CD8-positive, alpha-beta memory T cell (primary cell): ENCODE results near the gene COL1A2. TPM values are rescaled to one million over a fixed set of nuclear protein-coding genes. Genes with fewer than 3 reads are reported as not detected.

ENCODE experiments used
- CTCF ChIA-PET: fragments of 350-600 bp; sonication (Branson Sonifier 250); formaldehyde crosslinking; loops from one replicate; lab custom pipeline; 2021; ENCODE audit warnings: antibody characterized with exemption; lab: Charles Lee
- POLR2A ChIA-PET: fragments of 350-600 bp; sonication (Branson Sonifier 250); formaldehyde crosslinking; loops from one replicate; lab custom pipeline; 2021; ENCODE audit warnings: antibody characterized with exemption; lab: Charles Lee
- DNase-seq, 5 donors: peaks; one replicate each; pipeline versions ENCODE4 v3.0.0 to v3.0.0-alpha.2; 2020 to 2022; ENCODE audit warnings: mixed read lengths in 1 of 5
- H3K27ac ChIP-seq: one replicate; pipeline ENCODE4 v1.7.0; 2013; ENCODE audit warnings: low read depth, mild to moderate bottlenecking, low read length, moderate library complexity
- H3K27me3 ChIP-seq: 2 replicates; pipeline ENCODE4 v1.7.0; 2013; ENCODE audit warnings: low read length, mild to moderate bottlenecking; ENCODE audit not compliant: insufficient read depth, poor library complexity, severe bottlenecking
- H3K36me3 ChIP-seq: 2 replicates; pipeline ENCODE4 v1.7.0; 2013; ENCODE audit warnings: mild to moderate bottlenecking, low read length, moderate library complexity; ENCODE audit not compliant: insufficient read depth
- H3K4me1 ChIP-seq: 2 replicates; pipeline ENCODE4 v1.7.0; 2013; ENCODE audit warnings: mild to moderate bottlenecking, low read length, moderate library complexity; ENCODE audit not compliant: insufficient read depth
- H3K4me3 ChIP-seq: 2 replicates; pipeline ENCODE4 v1.7.0; 2013; ENCODE audit warnings: mild to moderate bottlenecking, low read length
- H3K9me3 ChIP-seq: 2 replicates; pipeline ENCODE4 v1.7.0; 2013; ENCODE audit warnings: mild to moderate bottlenecking, low read length
- H3K27ac Mint-ChIP-seq, 8 donors: one replicate each; pipeline ENCODE4 v1.8.0; 2020 to 2021; ENCODE audit warnings: mixed read lengths in 8 of 8, mild to moderate bottlenecking in 6 of 8, inconsistent platforms in 3 of 8, moderate library complexity in 3 of 8
- H3K27me3 Mint-ChIP-seq, 2 donors: one replicate each; pipeline ENCODE4 v1.8.0; 2020 to 2021; ENCODE audit warnings: mixed read lengths in 2 of 2, mild to moderate bottlenecking in 1 of 2, moderate library complexity in 1 of 2
- H3K36me3 Mint-ChIP-seq, 3 donors: one replicate each; pipeline ENCODE4 v1.8.0; 2020 to 2021; ENCODE audit warnings: mixed read lengths in 3 of 3, inconsistent platforms in 1 of 3, mild to moderate bottlenecking in 1 of 3
- H3K4me1 Mint-ChIP-seq, 3 donors: one replicate each; pipeline ENCODE4 v1.8.0; 2020 to 2021; ENCODE audit warnings: mixed read lengths in 3 of 3, inconsistent platforms in 1 of 3, mild to moderate bottlenecking in 1 of 3
- H3K4me3 Mint-ChIP-seq, 7 donors: one replicate each; pipeline ENCODE4 v1.8.0; 2020 to 2021; ENCODE audit warnings: mixed read lengths in 7 of 7, mild to moderate bottlenecking in 6 of 7, moderate library complexity in 4 of 7, inconsistent platforms in 2 of 7
- H3K9me3 Mint-ChIP-seq, 5 donors: one replicate each; pipeline ENCODE4 v1.8.0; 2020 to 2022; ENCODE audit warnings: mixed read lengths in 5 of 5, mild to moderate bottlenecking in 3 of 5, moderate library complexity in 2 of 5, inconsistent platforms in 1 of 5
- polyA plus RNA-seq: library from polyadenylated mRNA; unstranded; fragments of 300-500 nt; fragmentation: Illumina TruSeq; gene quantifications from one replicate; pipeline ENCODE4 v1.2.3, GENCODE V29; 2021
- total RNA-seq, 2 experiments: library from RNA; stranded (reverse); gene quantifications; one replicate each; pipeline ENCODE4 v1.2.3, GENCODE V29; 2021

The COL1A2 gene
- total and polyA plus RNA-seq, 3 experiments from 2014 or later, result 0.09 to 0.18 TPM; not detected in 1

DNA sequence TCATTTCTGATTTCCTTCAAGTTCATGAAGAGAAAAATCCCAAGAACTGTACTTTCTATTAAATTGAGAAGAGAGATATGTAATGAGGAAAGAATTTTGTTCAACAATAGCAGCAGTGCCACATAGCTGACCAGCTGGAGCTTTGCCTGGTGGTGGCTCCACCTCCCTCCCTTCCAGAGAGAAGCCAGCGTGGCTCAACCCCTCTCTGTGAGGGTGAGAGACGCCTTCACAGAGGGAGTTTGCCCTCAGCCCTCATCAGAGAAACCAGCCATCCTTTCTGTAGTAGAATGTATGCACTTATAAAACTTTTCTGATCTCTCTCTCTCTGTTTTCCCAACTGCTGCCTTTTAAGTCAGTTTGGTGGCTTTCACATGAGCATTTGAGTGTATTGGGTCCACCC lies 20.5 kb upstream of the COL1A2 start:
- no peaks in the 10 kb centered on the region for H3K27me3 ChIP-seq
- H3K4me1 Mint-ChIP-seq, result no peaks in the 10 kb centered on the region
- H3K36me3 Mint-ChIP-seq, result no peaks in the 10 kb centered on the region
- no peaks in the 10 kb centered on the region for H3K36me3 ChIP-seq
- POLR2A ChIA-PET, result no interaction called here
- H3K27ac ChIP-seq, result no peak overlapping the region
- H3K9me3 Mint-ChIP-seq, result peaks cover 0 to 2% (median 0%) of the 10 kb centered on the region in 5 donors
- no peaks in the 10 kb centered on the region for H3K4me1 ChIP-seq
- DNase-seq, result no peak
- H3K27ac Mint-ChIP-seq, result no peak overlapping the region
- no peaks in the 10 kb centered on the region for H3K9me3 ChIP-seq
- H3K4me3 ChIP-seq, result no peak overlapping the region
- CTCF ChIA-PET, result no interaction called here
- no peak overlapping the region for H3K4me3 Mint-ChIP-seq
- peaks cover 3 to 9% of the 10 kb centered on the region in 2 donors for H3K27me3 Mint-ChIP-seq

GRCh38 chr7:94374721-94375566 lies 19.8 kb upstream of the COL1A2 start:
- Mint-ChIP-seq H3K27me3 (peaks cover 3 to 9% of the 10 kb centered on the region in 2 donors), H3K36me3 (no peaks in the 10 kb centered on the region), H3K4me3 (no peak overlapping the region), H3K27ac (no peak overlapping the region), H3K4me1 (no peaks in the 10 kb centered on the region), H3K9me3 (peaks cover 0 to 2% (median 0%) of the 10 kb centered on the region in 5 donors)
- no peak overlapping the region for H3K27ac ChIP-seq
- POLR2A ChIA-PET, result interaction anchor here (0.7 kb wide), 1 partner anchor 1383 kb away, joined by 5 read pairs; no protein-coding TSS in a partner anchor
- H3K4me3 ChIP-seq, result no peak overlapping the region
- no peaks in the 10 kb centered on the region for H3K36me3 ChIP-seq
- no peak for DNase-seq
- no peaks in the 10 kb centered on the region for H3K27me3 ChIP-seq
- no peaks in the 10 kb centered on the region for H3K9me3 ChIP-seq
- no peaks in the 10 kb centered on the region for H3K4me1 ChIP-seq
- CTCF ChIA-PET, result no interaction called here

DNA sequence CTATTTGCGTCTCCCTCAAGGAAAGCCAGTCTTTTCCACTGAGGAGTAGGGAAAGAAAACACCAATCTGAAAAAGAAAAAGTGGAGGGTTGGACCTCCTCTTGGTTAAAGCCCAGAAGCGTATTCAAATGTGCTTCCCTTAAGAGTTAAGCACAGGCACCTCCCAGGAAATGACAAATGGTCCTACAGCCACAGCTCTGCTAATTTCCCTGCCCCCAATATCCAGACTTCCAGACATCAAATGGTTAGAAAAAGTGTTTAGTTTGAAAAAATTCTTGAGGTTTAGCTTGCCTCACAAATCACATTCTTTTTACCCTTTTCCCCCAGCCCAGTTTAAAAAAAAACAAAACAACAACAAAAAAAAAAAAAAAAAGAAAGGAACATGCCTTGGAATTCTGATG lies 19.0 kb upstream of the COL1A2 start:
- Mint-ChIP-seq H3K4me3 (no peak overlapping the region), H3K9me3 (peaks cover 0 to 2% (median 0%) of the 10 kb centered on the region in 5 donors), H3K27ac (no peak overlapping the region), H3K4me1 (no peaks in the 10 kb centered on the region), H3K36me3 (no peaks in the 10 kb centered on the region), H3K27me3 (peaks cover 3 to 9% of the 10 kb centered on the region in 2 donors)
- ChIA-PET POLR2A (interaction anchor here (0.7 kb wide), 1 partner anchor 1384 kb away, joined by 5 read pairs; no protein-coding TSS in a partner anchor), CTCF (no interaction called here)
- DNase-seq, result no peak
- H3K4me1 ChIP-seq, result no peaks in the 10 kb centered on the region
- H3K4me3 ChIP-seq, result no peak overlapping the region
- no peaks in the 10 kb centered on the region for H3K27me3 ChIP-seq
- H3K9me3 ChIP-seq, result no peaks in the 10 kb centered on the region
- no peaks in the 10 kb centered on the region for H3K36me3 ChIP-seq
- no peak overlapping the region for H3K27ac ChIP-seq

GRCh38 chr7:94376281-94376680 lies 18.4 kb upstream of the COL1A2 start:
- Histone ChIP-seq H3K9me3 (no peaks in the 10 kb centered on the region), H3K4me3 (no peak overlapping the region), H3K4me1 (no peaks in the 10 kb centered on the region), H3K36me3 (no peaks in the 10 kb centered on the region), H3K27me3 (no peaks in the 10 kb centered on the region), H3K27ac (no peak overlapping the region)
- DNase-seq, result no peak
- Mint-ChIP-seq H3K4me3 (no peak overlapping the region), H3K4me1 (no peaks in the 10 kb centered on the region), H3K36me3 (no peaks in the 10 kb centered on the region), H3K9me3 (peaks cover 0 to 2% (median 0%) of the 10 kb centered on the region in 5 donors), H3K27ac (no peak overlapping the region), H3K27me3 (peaks cover 3 to 9% of the 10 kb centered on the region in 2 donors)
- ChIA-PET CTCF (no interaction called here), POLR2A (no interaction called here)

GRCh38 chr7:94378356-94378755 lies 16.3 kb upstream of the COL1A2 start:
- CTCF ChIA-PET, result no interaction called here
- POLR2A ChIA-PET, result no interaction called here

DNA sequence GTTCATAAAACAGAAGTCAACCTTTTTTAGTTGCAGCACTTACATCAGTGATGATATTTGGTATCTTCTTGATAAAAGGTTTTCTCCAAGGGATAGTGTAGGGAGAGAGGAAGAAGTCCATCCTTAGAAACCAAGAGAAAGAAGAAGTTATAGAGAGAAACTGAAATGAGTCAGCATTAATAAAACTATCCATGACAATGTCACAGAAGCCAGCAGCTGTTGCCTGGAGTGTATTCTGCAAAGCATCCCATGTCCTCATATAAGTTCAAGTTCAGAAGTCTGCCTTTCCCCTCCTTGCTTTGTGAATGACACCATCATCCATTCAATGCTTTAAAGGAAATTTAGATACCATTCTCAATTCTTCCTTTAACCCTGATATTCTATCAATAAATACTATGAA lies 14.4 kb upstream of the COL1A2 start:
- no peak overlapping the region for H3K4me3 ChIP-seq
- Mint-ChIP-seq H3K36me3 (no peaks in the 10 kb centered on the region), H3K4me3 (no peak overlapping the region), H3K27me3 (peaks cover 0 to 4% of the 10 kb centered on the region in 2 donors), H3K4me1 (no peaks in the 10 kb centered on the region), H3K9me3 (no peaks in the 10 kb centered on the region), H3K27ac (no peak overlapping the region)
- ChIA-PET CTCF (no interaction called here), POLR2A (no interaction called here)
- no peaks in the 10 kb centered on the region for H3K4me1 ChIP-seq
- H3K27ac ChIP-seq, result no peak overlapping the region
- no peaks in the 10 kb centered on the region for H3K9me3 ChIP-seq
- H3K27me3 ChIP-seq, result no peaks in the 10 kb centered on the region
- no peak for DNase-seq
- H3K36me3 ChIP-seq, result no peaks in the 10 kb centered on the region

More at GRCh38 chr7:94378356-94378755, 16.3 kb upstream of the COL1A2 start:
- Histone ChIP-seq H3K4me3 (no peak overlapping the region), H3K27ac (no peak overlapping the region), H3K4me1 (no peaks in the 10 kb centered on the region), H3K9me3 (no peaks in the 10 kb centered on the region), H3K27me3 (no peaks in the 10 kb centered on the region), H3K36me3 (no peaks in the 10 kb centered on the region)
- no peak for DNase-seq
- Mint-ChIP-seq H3K4me3 (no peak overlapping the region), H3K27ac (no peak overlapping the region), H3K4me1 (no peaks in the 10 kb centered on the region), H3K9me3 (no peaks in the 10 kb centered on the region), H3K27me3 (peaks cover 0 to 4% of the 10 kb centered on the region in 2 donors), H3K36me3 (no peaks in the 10 kb centered on the region)

DNA sequence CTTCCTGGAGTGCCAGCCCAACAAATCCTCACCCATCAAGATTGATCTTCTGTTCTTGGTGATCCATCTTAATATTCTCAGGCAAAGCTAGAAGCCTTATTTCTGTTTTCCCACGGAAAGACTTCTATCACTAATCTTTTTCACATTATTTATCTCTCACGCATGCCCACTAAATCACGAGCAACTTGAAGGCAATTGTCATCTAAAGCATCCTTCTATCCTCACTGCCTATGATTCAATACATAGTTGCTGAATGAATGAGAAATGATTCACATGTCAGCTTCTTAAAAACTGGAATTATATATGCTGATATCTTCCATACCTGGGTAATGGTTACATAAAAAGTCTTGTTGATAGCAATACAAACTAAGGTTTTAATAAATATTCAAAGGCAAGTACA lies 12.6 kb upstream of the COL1A2 start:
- DNase-seq, result no peak
- no peaks in the 10 kb centered on the region for H3K4me1 Mint-ChIP-seq
- H3K9me3 ChIP-seq, result no peaks in the 10 kb centered on the region
- H3K27ac Mint-ChIP-seq, result no peak overlapping the region
- ChIA-PET CTCF (no interaction called here), POLR2A (no interaction called here)
- H3K27me3 ChIP-seq, result no peaks in the 10 kb centered on the region
- no peaks in the 10 kb centered on the region for H3K36me3 ChIP-seq
- no peak overlapping the region for H3K4me3 ChIP-seq
- H3K27me3 Mint-ChIP-seq, result peaks cover 2 to 7% of the 10 kb centered on the region in 2 donors
- H3K4me3 Mint-ChIP-seq, result no peak overlapping the region
- no peaks in the 10 kb centered on the region for H3K4me1 ChIP-seq
- H3K9me3 Mint-ChIP-seq, result no peaks in the 10 kb centered on the region
- H3K36me3 Mint-ChIP-seq, result no peaks in the 10 kb centered on the region
- no peak overlapping the region for H3K27ac ChIP-seq

DNA sequence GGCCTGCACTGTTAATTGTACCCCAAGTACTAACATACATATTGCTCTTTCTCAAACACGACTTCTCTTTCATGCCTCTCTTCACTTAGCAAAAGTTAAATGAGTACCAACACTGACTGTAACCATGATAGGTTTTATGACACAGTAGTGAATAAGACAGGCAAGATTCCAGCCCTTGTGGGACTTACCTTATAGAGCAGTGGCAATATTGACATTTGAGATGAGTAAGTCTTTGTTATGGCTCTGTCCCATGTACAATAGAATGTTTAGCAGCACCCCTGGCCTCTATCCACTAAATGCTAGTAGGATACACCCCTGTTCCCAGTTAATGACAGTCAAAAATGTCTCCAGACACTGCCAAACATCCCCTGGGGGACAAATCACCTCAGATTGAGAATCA lies 11.9 kb upstream of the COL1A2 start:
- Mint-ChIP-seq H3K36me3 (no peaks in the 10 kb centered on the region), H3K27ac (no peak overlapping the region), H3K4me3 (no peak overlapping the region), H3K4me1 (no peaks in the 10 kb centered on the region), H3K27me3 (peaks cover 2 to 3% of the 10 kb centered on the region in 2 donors), H3K9me3 (no peaks in the 10 kb centered on the region)
- POLR2A ChIA-PET, result no interaction called here
- Histone ChIP-seq H3K36me3 (no peaks in the 10 kb centered on the region), H3K4me1 (no peaks in the 10 kb centered on the region), H3K4me3 (no peak overlapping the region), H3K27ac (no peak overlapping the region), H3K9me3 (no peaks in the 10 kb centered on the region), H3K27me3 (no peaks in the 10 kb centered on the region)
- CTCF ChIA-PET, result no interaction called here
- DNase-seq, result no peak
